ENCODE measurements around the gene PRDM15.

Gene PRDM15

DNA sequence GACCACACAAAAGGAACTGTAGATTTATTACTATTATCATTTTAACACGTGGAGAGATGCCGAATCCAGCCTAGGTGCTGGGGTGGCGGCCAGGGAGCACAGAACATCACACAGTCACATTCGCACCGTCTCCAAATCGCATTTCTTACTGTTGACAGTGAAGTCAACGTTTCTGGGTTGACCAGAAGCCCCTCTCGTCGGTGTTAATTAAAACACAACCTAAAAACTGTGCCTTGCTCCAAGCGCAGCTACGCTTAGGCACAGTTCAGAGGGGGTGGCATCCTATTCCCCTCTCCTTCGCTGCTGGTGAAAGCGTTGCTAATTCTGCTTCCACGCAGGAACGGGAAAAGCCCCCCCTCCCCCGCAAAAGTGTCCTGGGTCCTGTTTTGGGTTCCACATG is 116.4 kb downstream of the PRDM15 start:
- DNase-seq = no peak

DNA sequence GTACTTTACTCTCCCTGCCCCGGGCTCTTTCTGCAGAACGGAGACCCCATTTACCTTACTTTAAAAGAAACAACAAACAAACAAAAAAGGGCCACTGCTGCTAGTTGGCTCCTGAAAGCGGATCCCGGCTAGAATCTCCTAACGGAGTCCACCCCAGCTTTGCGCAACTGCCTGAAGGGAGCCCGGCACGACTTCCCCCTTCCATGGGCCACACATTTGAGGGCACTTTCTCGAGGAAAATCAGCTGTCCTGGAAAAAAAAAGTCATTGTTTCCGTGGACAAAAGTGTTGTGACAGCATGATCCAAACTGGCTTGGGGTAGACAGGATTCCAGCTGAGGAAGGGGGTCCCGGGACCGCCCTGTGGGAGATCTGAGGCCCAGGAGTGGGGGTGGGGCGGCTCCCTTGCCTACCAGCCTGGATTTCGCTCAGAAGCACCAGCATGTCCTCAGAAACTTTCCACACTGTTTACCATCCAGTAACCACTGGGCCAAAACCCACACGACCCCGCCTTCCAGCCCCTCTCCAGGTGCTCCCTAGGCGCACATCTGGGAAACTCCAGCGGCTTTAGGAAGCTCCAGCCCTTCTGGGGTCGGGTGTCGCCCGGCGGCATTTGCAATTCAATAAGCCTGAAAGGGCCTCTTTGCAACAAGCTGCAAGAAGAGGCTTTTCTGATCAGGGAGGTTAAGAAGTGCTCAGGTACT is 117.1 kb downstream of the PRDM15 start:
- no peak for DNase-seq

DNA sequence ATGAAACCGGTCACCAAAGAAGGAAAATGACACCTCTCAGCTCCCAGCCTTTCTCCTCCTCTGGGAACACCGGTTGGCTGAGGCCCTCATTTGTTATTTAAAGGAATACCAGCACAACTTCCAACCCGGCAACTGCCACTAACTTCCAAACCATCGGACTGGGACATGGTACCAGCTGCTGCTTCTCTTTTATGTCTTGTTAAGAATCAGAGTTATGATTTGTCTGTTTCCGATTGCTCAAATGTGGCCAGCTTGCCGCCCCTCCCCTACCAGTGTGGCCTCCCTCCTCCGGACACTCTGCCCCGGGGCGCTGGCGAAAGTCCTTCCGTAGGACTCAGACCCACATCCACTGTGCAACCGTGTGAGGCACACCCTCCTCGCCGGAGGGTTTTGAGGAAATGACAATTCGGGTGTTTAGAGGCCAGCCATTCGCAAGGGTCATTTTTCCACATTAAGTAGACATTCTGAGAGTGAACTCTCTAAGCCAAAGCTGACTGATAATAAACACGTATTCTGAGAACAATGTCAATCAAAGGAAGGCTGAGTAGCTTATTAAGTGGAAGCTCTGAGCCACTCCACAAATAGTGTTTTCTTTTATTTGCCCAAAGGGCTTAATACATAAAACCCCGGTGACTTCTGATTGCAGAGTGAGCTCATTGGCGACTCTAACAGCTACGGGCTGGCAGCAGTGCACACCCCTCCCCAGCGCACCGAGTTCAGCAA is 117.8 kb downstream of the PRDM15 start:
- DNase-seq = no peak

DNA sequence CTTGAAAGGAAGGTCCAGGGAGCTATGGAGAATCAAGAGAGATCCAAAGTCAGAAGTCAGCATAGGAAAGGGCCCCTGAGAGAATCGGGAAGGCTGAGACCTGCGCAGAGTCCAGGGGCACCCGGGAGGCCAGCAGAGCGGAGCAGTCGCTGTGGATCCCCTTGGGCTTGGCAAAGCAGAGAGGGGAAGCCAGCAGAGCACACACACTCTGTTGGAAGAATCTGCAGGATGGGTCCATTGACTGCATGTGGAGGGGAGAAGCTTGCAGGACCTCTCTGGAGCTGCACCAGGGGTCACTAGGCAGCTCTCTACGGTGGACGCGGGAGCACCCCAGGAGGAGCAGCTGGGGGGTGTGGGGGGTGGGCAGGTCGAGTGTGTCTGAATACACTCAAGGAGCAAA is 118.7 kb downstream of the PRDM15 start:
- no peak for DNase-seq

DNA sequence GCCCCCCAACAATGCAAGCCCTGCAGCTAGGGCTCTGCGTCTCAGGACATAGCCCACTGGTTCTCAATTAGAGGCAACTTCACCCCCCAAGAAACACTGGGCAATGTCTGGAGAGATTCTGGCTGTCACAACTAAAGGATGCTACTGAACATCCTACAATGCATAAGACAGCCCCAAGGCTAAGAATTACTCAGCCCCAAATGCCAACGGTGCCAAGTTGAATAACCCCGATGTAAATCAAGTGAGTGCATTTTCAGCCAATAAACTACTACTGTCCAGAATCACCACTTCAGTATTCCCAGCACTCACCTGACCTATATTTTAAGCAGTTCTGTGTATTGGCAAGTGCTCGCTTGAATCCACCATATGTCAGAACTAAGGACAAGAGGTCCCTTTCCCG is 119.2 kb downstream of the PRDM15 start:
- DNase-seq = no peak

DNA sequence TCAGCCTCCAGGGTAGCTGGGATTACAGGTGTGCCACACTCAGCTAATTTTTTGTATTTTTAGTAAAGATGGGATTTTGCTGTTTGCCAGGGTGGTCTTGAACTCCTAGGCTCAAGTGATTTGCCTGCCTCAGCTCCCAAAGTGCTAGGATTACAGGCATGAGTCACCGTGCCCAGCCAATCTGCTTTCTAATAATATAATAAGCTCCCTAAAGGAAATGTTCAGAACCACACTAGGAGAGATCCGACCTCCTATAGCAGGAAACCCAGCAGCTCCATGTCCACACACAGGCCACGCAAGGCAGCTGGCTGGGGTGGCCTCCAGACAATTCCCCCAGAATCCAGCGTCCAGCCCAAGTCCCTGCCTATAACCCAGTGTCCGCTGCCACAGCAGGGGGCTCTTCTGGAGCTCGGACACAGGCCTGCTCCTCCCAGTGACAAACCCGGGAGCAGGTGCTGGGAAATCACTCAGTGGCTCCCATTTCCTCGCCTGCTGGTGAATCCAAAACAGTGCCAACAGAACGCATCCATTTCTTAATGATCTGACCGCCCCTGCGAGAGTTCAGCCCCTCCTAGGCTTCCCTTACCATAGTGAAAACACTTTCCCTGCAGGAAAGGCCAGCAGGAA is 119.8 kb downstream of the PRDM15 start:
- DNase-seq = no peak

DNA sequence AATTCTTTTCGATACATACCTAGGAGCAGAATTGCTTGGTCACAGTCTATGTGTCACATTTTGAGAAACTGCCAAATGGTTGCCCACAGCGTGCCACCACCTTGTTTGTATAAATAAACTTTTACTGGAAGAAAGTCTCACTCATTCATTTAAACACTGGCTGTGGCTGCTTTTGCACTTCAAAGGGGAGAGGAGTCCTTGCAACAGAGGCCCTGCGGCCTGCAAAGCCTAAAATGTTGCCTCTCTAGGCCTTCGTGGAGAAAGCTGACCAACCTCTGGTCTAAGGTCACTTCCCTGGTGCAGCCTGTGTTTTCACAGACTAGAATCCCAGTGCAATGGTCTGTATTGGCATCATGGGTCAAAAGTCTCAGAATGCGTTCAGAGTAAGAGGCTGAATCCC is 120.6 kb downstream of the PRDM15 start:
- DNase-seq = no peak

DNA sequence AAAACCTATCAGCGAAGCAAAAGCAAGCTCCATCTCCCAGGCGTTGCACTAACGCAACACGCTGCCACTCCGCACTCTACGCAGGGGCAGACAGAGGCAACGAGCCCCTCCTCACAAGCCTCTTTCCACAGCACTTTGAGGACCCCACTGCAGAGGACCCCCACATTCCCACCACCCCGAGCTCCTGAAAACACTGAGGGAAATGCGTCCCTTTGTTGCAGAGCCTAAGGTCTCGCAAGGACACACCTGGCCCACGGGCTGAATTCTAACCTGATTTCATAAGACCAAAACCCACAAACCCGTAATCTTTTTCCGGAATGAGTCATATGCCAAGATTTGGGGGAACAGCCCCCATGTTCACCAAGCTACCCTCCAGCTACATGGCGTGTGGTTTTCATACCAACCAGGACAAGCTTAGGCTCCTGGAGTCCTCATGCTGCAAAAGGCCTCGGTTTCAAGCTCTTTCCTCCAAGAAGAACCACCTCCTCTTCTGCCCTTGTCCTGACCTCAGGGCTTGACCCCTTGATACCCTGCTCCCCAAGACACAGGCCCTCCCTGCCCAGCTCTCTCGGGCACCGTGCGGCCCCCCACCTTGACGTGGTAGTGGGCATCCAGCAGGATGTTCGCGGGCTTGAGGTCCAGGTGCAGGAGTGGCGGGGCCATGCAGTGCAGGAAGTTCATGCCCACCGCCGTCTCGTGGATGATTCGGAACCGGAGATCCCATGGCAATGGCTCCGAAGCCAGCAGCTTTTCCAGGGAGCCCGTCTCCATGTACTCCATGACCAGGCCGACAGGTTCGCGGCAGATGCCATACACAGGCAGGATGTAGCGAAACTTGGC is 123.0 kb downstream of the PRDM15 start:
- no peak for DNase-seq

DNA sequence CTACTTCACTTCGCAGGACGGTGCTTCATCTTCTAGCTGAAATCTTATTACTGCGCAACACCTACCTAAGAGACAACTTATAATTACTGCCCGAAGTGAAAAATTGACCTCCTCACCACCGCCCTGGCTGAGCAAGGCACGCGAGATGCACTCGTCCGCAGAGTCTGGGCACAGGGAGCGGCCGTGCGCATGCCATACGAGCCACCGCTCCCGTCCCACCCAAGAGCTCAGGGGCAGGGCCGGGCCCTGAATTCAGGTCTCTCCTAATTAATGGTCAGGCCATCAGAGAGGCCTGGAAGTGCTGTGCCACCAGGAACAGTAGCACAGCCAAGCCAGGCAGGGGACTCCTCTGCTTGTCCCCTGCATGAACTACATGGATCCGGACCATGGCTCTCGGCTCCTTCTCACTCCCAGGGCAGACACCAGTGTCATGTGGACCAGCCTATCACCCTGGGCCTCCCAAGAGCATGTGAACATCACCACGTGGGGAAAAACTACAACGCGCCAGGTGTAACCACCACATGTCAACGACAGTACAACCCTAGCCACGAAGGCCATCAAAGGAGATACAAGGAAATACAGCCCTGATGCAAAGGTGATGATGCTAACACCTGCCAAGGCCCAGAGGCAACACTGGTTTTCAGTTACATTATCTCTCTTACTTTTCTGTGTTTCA is 123.7 kb downstream of the PRDM15 start:
- DNase-seq = no peak

DNA sequence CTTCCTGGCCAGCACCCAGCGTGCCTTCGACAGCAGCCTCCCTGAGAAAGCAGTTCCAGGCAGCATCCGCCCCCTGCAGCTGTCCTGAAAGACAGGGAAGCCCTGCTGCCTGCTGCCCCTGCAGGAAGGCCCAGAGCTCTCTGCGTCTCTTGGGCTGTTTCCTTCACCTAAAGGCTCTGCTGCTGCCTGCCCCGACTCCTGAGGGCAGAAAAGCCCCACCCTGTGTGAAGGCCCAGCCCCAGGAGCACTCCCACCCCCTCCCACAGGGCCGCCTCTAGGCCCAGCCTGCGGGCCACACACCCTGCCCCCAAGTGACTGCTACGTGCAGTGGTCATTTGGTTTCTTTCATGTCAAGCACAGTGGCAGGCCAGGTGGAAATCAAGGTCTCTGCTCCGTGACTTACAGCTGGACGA is 124.7 kb downstream of the PRDM15 start:
- DNase-seq = no peak

DNA sequence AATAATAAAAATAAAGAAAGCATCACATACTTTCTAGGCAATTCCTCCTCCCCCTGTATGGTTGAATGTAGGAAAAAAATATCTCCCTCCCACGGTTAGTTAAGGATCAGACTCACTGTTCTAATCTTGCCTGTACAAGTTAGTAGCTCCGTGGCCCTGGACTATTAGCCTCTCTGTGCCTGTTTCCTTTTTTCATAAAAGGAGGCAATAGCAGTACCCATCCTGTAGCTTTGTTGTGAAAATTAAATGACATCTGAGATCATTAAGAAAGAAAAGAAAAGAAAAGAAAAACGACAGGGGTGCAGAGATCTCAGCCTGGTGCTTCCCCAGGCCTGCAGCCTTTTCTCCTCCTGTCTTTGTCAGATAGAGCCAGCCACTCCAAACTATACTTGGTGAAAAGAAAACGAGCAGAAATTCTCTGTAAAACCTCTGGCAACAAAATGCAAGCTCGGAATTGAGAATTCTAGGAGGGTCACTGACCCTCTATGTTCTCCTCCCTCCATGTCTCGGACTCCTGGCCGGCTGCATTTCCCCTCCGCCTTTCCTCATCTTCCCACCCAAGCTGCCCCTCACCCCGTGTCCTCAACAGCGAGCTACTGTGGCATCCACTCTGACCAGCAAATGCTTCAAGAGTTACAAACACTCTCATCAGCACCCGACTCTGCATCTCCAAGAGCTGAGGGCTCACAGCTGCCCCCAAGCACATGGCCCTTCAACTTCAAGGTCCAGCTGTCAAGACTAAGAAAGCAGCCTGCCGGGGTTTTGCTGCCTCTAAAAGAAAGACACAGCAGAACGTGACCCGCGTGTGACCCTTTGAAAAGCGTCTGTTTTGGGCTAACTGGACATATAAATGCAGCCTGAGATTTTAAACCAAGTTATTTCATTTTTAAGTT is 125.9 kb downstream of the PRDM15 start:
- DNase-seq = no peak

DNA sequence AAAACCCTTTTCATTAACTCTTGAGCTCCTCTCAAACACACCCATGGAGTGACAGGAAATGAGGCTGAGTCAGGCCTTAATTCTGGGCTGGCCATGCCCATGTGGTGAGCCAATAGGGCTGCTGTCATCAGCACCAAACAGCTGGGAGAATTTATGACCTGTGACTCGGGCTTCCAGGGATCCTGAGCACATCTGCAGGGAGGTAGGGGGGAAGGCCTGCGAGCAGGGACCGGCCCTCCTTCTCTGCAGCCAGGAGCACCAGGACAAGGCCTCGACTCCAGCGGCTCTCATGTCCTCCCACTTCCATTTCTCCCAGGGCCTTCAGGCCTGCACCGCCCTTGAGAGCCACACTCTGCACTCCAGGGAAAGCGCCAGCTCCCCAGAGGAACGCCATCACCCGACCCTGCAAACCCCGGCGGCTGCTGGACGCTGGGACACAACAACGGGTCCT is 126.9 kb downstream of the PRDM15 start:
- DNase-seq = no peak

DNA sequence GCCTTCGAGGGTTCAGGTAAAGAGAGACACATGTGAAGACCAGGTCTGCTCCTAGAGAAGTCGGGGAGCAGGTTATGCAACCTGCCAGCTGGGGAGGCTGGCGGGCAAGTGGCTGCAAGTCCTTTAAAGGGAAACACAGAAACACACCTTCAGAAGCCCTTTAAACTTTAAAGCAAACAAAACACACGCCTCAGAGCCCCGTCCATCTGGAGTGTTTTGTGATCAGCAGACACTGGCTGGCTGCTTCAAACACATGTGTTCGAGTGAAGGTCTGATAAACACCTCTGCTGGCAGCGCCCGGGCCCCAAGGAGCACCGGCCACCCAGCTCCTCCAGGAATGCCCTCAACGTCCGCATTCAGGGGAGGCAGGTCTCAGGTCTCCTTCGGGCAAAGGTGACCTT is 127.5 kb downstream of the PRDM15 start:
- no peak for DNase-seq

DNA sequence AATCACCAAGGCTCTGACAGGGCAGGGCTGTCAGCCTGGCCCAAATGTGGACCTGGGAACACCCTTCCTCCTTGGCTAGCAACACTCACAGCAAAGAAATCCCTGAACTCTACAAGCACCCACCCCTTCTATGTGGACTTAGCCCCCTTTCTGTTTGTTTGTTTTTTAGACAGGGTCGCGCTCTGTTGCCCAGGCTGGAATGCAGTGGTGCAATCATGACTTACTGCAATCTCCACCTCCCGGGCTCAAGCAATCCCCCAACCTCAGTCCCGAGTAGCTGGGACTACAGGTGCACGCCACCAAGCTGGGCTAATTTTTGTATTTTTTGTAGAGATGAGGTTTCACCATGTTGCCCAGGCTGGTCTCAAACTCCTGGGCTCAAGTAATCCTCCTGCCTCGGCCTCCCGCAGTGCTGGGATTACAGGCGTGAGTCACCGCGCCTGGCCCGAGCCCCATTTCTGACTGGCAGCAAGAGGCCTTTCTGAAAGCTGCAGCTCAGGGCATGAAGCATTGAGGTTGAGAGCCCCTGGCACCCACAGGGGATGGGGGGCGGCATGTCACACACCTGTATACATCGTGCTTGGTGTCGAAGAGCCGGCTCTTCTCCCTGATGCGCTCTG is 128.5 kb downstream of the PRDM15 start:
- DNase-seq = no peak

DNA sequence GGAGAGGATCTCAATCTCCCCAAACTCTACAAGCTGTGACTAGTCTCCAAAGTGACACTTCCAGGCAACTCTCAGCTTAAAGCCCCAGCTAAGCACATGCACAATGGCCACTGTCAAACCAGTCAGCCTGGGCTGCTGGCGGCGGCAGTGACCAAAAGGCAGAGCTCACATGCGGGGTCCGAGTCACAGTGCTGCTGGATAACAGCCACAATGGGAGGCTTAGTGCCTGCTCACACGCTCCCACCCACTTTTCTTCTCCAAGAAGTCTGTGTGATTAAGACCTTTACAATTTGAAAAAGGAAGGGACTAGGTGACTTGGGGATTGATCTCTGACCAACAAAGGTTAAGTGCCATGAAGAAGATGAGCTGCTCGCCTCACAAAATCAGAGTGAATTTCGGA is 129.1 kb downstream of the PRDM15 start:
- no peak for DNase-seq

DNA sequence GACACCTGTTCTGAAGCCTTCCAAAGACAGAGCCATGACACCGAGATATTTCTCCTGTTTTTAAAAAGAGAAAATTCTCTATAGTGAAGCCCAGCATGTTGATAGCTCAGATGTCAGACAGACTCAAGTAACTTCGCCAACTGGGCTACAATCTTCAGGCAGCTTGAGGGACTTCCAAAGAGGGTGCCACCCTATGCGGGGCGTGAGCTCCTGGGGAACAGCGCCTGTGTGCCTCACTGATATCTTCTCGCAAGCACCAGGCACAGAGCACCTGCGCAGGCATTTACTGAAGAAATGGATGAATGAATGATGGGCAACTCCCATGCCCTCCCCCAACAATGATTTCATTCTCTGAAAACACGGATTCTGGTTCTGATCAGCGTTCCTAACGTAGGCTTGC is 129.9 kb downstream of the PRDM15 start:
- DNase-seq = no peak

Data from stimulated activated naive CD4-positive, alpha-beta T cell (primary cell).